NCI-H146 (cell line): Measurements from ENCODE around the gene PPP1R3G.
"Not testable (repeated sequence)": the region's sequence is repeated elsewhere in the genome, so short reads cannot be mapped to it uniquely, and the experiment has no call there.

Experiments
- DNase-seq: peaks from one replicate; lab custom pipeline; 2025; lab: John Stamatoyannopoulos, UW

The PPP1R3G gene

GRCh38 chr6:5084781-5085647 is at the start of gene PPP1R3G:
Gene PPP1R3G, plus strand, starts transcription at chr6:5085341. Its CDS starts 145 bp downstream, at chr6:5085486.
- peak; percentile 42 for DNase-seq

- DNase-seq: peak; percentile 82
Measured at GRCh38 chr6:5036269-5036668, 48.9 kb upstream of the PPP1R3G start.

GRCh38 chr6:5041955-5042354 is 43.2 kb upstream of the PPP1R3G start:
- no peak for DNase-seq

- DNase-seq: no peak
Measured at GRCh38 chr6:5042436-5042835, 42.7 kb upstream of the PPP1R3G start.

GRCh38 chr6:5044866-5045265 is 40.3 kb upstream of the PPP1R3G start:
- no peak for DNase-seq

GRCh38 chr6:5045416-5045815 is 39.7 kb upstream of the PPP1R3G start:
- DNase-seq: no peak

GRCh38 chr6:5046430-5046829 is 38.7 kb upstream of the PPP1R3G start:
- no peak for DNase-seq

GRCh38 chr6:5050009-5050408 is 35.1 kb upstream of the PPP1R3G start:
- DNase-seq: no peak

GRCh38 chr6:5051394-5051793 is 33.7 kb upstream of the PPP1R3G start:
- DNase-seq: no peak

- no peak for DNase-seq
Measured at GRCh38 chr6:5053038-5053437, 32.1 kb upstream of the PPP1R3G start.

- peak; percentile 34 for DNase-seq
Measured at GRCh38 chr6:5053864-5054244, 31.3 kb upstream of the PPP1R3G start.

GRCh38 chr6:5054245-5054873 is 30.8 kb upstream of the PPP1R3G start:
- DNase-seq: no peak

GRCh38 chr6:5055118-5055517 is 30.0 kb upstream of the PPP1R3G start:
- no peak for DNase-seq

GRCh38 chr6:5058254-5058653 is 26.9 kb upstream of the PPP1R3G start:
- no peak for DNase-seq

GRCh38 chr6:5059036-5059896 is 25.9 kb upstream of the PPP1R3G start:
- DNase-seq: no peak

GRCh38 chr6:5060439-5060838 is 24.7 kb upstream of the PPP1R3G start:
- not testable (repeated sequence) for DNase-seq

- DNase-seq: no peak
Measured at GRCh38 chr6:5061152-5061551, 24.0 kb upstream of the PPP1R3G start.

- DNase-seq: no peak
Measured at GRCh38 chr6:5063617-5064016, 21.5 kb upstream of the PPP1R3G start.

GRCh38 chr6:5066456-5067093 is 18.6 kb upstream of the PPP1R3G start:
- DNase-seq: no peak

GRCh38 chr6:5067305-5067704 is 17.8 kb upstream of the PPP1R3G start:
- no peak for DNase-seq

GRCh38 chr6:5068153-5068751 is 16.9 kb upstream of the PPP1R3G start:
- no peak for DNase-seq

- no peak for DNase-seq
Measured at GRCh38 chr6:5071216-5071615, 13.9 kb upstream of the PPP1R3G start.
